ENCODE results near the gene POU2AF2.
"Not testable (repeated sequence)": the region's sequence is repeated elsewhere in the genome, so short reads cannot be mapped to it uniquely, and the experiment has no call there.

Gene POU2AF2

DNA sequence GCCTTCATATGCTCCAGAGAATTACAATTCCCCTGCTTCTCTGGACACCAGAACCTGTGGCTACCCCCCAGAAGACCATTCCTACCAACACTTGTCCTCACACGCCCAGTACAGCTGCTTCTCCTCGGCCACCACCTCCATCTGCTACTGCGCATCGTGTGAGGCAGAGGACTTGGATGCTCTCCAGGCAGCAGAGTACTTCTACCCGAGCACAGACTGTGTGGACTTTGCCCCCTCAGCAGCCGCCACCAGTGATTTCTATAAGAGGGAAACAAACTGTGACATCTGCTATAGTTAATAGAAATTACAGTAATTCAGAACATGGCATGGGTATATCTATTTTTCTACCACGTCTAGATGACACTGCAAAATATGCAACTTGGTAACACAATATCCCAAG, 62.6 kb downstream of the POU2AF2 start:
- Histone ChIP-seq H3K9me3 (no peaks in the 10 kb centered on the region), H3K4me3 (ENCODE audit: low read depth, low read length) (no peak overlapping the region), H3K27me3 (peaks cover 78% of the 10 kb centered on the region), H3K36me3 (no peaks in the 10 kb centered on the region), H3K4me1 (no peaks in the 10 kb centered on the region)
- no peak for DNase-seq
- TF ChIP-seq, protein P1, sequence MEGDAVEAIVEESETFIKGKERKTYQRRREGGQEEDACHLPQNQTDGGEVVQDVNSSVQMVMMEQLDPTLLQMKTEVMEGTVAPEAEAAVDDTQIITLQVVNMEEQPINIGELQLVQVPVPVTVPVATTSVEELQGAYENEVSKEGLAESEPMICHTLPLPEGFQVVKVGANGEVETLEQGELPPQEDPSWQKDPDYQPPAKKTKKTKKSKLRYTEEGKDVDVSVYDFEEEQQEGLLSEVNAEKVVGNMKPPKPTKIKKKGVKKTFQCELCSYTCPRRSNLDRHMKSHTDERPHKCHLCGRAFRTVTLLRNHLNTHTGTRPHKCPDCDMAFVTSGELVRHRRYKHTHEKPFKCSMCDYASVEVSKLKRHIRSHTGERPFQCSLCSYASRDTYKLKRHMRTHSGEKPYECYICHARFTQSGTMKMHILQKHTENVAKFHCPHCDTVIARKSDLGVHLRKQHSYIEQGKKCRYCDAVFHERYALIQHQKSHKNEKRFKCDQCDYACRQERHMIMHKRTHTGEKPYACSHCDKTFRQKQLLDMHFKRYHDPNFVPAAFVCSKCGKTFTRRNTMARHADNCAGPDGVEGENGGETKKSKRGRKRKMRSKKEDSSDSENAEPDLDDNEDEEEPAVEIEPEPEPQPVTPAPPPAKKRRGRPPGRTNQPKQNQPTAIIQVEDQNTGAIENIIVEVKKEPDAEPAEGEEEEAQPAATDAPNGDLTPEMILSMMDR (IDR thresholded peaks at IDR 0.05; ENCODE audit: low read depth, low read length): no peak

DNA sequence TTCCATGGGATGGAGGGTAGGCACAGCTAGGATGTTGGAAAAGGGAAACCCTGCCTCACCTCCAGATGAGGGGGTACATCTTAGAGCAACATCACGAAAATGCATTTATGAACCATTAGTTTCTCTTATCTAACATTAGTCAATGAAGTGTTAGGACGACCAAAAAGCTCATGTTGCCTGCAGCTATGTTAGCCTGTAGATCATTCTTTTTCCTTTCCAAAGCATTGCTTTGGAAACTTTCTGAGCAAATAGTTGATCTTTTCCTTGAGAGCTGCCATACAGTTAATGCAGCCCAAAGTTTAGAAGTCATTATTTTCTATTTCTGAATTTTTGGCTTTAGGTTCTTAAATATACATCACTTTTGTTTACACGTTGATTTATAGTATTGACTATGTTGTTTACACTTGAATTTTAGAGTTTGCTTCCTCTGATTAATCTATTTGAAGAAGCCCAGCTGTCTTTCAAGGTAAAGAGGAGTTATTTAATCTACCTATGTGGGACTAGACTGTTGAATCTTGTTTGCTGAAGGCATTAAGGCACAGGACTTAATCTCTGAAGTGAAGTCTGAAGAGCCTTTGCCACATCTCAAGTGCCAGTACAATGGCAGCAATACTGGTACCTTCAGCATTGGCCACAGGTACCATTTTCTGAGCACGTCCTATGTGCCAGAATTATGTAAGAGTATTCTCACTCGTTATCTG, 63.8 kb downstream of the POU2AF2 start:
- TF ChIP-seq, protein P1 (IDR thresholded peaks at IDR 0.05; ENCODE audit: low read depth, low read length): no peak
- no peak for DNase-seq
- Histone ChIP-seq H3K36me3 (no peaks in the 10 kb centered on the region), H3K4me1 (no peaks in the 10 kb centered on the region), H3K4me3 (ENCODE audit: low read depth, low read length) (no peak overlapping the region), H3K27me3 (peaks cover 67% of the 10 kb centered on the region), H3K9me3 (no peaks in the 10 kb centered on the region)

DNA sequence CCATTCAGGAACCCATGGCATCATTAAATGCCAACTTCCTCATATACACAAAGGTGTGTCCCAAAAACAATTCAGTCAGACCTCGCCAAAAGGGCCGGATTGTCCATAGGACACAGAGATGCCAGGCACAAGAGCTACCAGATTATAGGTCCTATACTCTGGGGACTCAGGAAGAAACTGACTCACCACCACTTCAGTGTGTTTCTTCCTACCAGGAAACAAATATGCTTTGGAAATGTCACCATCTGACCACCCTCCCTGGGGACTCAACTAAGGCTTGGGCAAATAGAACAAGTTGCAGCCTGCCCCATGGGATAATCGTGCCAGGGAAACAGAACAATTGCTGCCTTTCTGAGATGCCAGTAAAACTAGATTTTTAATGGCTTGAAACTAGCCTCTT, 64.6 kb downstream of the POU2AF2 start:
- Histone ChIP-seq H3K4me3 (ENCODE audit: low read depth, low read length) (no peak overlapping the region), H3K4me1 (no peaks in the 10 kb centered on the region), H3K9me3 (no peaks in the 10 kb centered on the region), H3K36me3 (no peaks in the 10 kb centered on the region), H3K27me3 (peaks cover 60% of the 10 kb centered on the region)
- TF ChIP-seq, protein P1 (IDR thresholded peaks at IDR 0.05; ENCODE audit: low read depth, low read length): no peak
- no peak for DNase-seq

DNA sequence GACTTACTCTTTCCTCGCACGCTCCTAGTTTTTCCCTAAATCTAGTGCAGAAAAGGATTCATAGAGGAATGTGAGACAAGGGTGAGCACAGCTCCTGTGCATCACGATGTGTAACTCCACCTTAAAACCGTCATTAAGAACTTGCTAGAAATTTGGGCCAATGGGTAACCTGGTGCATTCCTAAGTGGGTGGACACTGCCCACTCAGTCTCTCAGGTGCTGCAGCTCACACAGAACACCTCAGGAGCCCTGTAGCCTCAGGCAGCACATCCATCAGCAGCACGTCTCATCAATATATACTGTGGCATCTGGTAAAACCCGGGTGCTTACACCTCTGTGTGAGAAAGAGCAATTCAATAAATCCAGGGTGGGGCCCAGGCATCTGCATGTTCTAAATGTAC, 65.2 kb downstream of the POU2AF2 start:
- Histone ChIP-seq H3K9me3 (no peaks in the 10 kb centered on the region), H3K36me3 (no peaks in the 10 kb centered on the region), H3K4me1 (no peaks in the 10 kb centered on the region), H3K4me3 (ENCODE audit: low read depth, low read length) (no peak overlapping the region), H3K27me3 (peaks cover 53% of the 10 kb centered on the region)
- DNase-seq: no peak
- TF ChIP-seq, protein P1 (IDR thresholded peaks at IDR 0.05; ENCODE audit: low read depth, low read length): no peak

DNA sequence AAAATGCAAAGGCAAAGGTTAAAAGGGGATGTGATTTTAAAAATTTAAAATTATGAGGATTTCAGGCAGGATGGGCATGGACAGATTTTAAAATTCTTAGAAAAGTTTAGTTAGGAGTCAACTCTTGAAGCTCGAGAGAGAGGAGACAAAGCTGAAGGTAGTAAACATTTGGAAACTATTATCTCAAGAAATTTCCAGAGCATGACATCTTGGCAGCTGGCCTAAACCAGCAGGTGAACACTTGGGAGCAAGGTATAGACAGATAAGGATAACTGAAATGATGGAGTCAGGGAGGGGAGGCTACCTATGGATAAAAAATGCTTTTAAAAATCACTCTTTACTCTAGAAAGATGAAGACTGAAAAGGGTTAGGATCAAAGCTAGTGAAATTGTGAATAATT, 66.6 kb downstream of the POU2AF2 start:
- peaks cover 40% of the 10 kb centered on the region for H3K27me3 ChIP-seq
- no peaks in the 10 kb centered on the region for H3K36me3 ChIP-seq
- no peaks in the 10 kb centered on the region for H3K4me1 ChIP-seq
- no peak for DNase-seq
- no peak overlapping the region for H3K4me3 ChIP-seq (ENCODE audit: low read depth, low read length)
- TF ChIP-seq, protein P1 (IDR thresholded peaks at IDR 0.05; ENCODE audit: low read depth, low read length): no peak
- no peaks in the 10 kb centered on the region for H3K9me3 ChIP-seq

DNA sequence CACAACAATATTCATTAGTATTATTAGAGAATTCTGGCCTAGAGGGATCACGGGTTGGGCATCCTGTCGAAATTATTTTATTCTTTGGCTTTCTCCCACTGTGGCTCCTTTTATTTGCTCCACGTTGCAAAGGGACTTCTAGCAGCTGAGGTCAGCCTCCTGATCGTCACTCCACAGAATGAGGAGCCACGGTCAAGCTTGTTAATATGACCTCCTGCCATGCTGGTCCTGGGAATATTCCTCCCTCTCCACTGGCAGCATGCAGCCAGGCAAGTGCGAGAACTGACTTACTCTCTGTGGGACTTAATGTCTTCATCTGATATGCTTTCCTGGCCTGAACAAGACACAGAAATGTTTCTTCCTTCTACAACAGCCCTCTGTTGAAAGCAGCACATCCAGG, 73.8 kb downstream of the POU2AF2 start:
- Histone ChIP-seq H3K27me3 (peaks cover 39% of the 10 kb centered on the region), H3K9me3 (no peaks in the 10 kb centered on the region), H3K4me1 (no peaks in the 10 kb centered on the region), H3K4me3 (ENCODE audit: low read depth, low read length) (no peak overlapping the region), H3K36me3 (no peaks in the 10 kb centered on the region)
- no peak for DNase-seq
- TF ChIP-seq, protein P1 (IDR thresholded peaks at IDR 0.05; ENCODE audit: low read depth, low read length): no peak

DNA sequence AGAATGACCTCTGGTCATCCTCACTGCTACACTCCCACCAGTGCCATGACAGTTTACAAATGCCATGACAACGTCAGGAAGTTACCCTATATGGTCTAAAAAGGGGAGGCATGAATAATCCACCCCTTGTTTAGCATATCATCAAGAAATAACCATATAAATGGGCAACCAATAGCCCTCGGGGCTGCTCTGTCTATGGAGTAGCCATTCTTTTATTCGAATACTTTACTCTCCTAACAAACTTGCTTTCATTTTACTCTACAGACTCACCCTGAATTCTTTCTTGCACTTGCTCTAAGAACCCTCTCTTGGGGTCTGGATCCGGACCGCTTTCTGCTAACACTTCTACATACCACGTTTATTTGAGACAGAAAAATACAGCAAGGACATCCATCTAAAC, 74.7 kb downstream of the POU2AF2 start:
- not testable (repeated sequence) for H3K9me3 ChIP-seq; H3K4me3 ChIP-seq (ENCODE audit: low read depth, low read length); H3K36me3 ChIP-seq; DNase-seq; H3K4me1 ChIP-seq
- H3K27me3 ChIP-seq: peaks cover 48% of the 10 kb centered on the region

All from BE2C (cell line).